ENCODE measurements around the gene CDK5RAP1. TPM values are rescaled to one million over a fixed set of nuclear protein-coding genes. Genes with fewer than 3 reads are reported as not detected.

The CDK5RAP1 gene
- total and polyA plus RNA-seq, 2 donors (not counting 3 experiments of a cell fraction or from before 2014, with no cell fraction given): 30.8 to 36.5 TPM

DNA sequence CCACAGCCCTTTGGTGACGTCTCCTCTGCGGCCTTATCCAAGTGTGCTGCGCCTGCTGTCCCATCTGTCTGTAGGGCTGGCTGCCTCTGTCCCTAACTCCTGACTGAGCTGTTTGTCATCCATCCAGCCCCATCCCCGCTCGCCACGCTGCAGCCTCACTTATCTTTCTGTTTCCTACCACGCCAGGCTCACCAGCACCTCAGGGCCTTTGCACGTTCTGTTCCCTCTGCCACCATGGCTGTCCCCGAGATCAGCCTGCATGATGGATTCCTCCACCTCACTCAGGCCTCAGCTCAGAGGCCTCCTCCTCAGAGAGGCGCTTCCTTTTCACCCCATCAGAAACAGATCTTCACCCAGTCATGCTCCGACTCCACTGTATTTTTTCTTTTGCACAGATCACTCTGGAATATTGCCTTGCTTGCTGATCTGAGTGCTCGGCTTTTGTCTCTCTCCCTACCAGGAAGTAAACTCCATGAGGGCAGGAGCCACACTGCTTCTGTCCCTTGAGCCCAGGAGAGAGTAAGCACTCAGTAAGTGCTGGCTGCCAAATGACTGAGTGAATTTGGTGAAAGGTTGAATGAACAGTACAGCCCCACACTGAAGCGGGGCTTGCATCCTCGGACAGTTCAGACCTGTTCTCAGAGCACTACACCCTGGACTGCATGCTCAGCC lies 83.8 kb downstream of the CDK5RAP1 start:
- H2AFZ ChIP-seq (ENCODE audit: low read depth, low read length): no peak overlapping the region
- DNase-seq (ENCODE audit: low read depth, low spot score): no peak
- no peaks in the 10 kb centered on the region for H3K4me1 ChIP-seq (ENCODE audit: control insufficient read depth, extremely low read depth, insufficient read depth, low read length)
- dilution Hi-C loops (cut with MboI; ENCODE audit: extremely low pct_ligation_motif_present, low sequenced_read_pairs) (no loop called here), intact Hi-C loops (cut with micrococcal nuclease) (no loop called here)
- ChIA-PET POLR2A (no interaction called here), CTCF (no interaction called here)
- FAIRE-seq: no peak
- no peak overlapping the region for H3K27ac ChIP-seq (ENCODE audit: insufficient read depth, low read depth, low read length)
- peaks cover 3 to 5% of the 10 kb centered on the region in 2 experiments for H3K27me3 ChIP-seq (ENCODE audit: control insufficient read depth in 2 of 2, insufficient read depth in 2 of 2, low read length in 2 of 2)
- no peaks in the 10 kb centered on the region for H3K36me3 ChIP-seq (ENCODE audit: control insufficient read depth in 2 of 2, extremely low read depth in 1 of 2, insufficient read depth in 2 of 2, low read length in 2 of 2)
- no TSS peak for BruUV-seq (replicated peaks)
- H3K9me1 ChIP-seq (replicated peaks; ENCODE audit: control insufficient read depth, extremely low read depth, insufficient read depth, low read length): no peaks in the 10 kb centered on the region
- H3K79me2 ChIP-seq (ENCODE audit: control insufficient read depth, insufficient read depth, low read length): no peaks in the 10 kb centered on the region
- no peaks in the 10 kb centered on the region for H3K9me3 ChIP-seq (replicated peaks; ENCODE audit: control insufficient read depth, insufficient read depth, low read length)
- H3K4me3 ChIP-seq (replicated peaks in 1 of 3; ENCODE audit: insufficient read depth in 1 of 3, low read depth in 1 of 3, low read length in 3 of 3): no peak overlapping the region
- no peak overlapping the region for H3K9ac ChIP-seq (replicated peaks; ENCODE audit: extremely low read depth, insufficient read depth, low read length)
- H3K4me2 ChIP-seq (ENCODE audit: insufficient read depth, low read length): no peak overlapping the region
- no peak for TF ChIP-seq MYC (IDR thresholded peaks at IDR 0.05; ENCODE audit: low read depth, low read length)
- TF ChIP-seq GATA2 (IDR thresholded peaks at IDR 0.05; ENCODE audit: insufficient read depth, insufficient read length, low read depth, low read length): no peak
- TF ChIP-seq JUN (IDR thresholded peaks at IDR 0.05; ENCODE audit: borderline replicate concordance, insufficient read depth, insufficient read length, low read depth): no peak
- no peak for TF ChIP-seq POLR2A (IDR thresholded peaks at IDR 0.05; ENCODE audit: low read depth, low read length)
- no peak for TF ChIP-seq POLR2AphosphoS5 (IDR thresholded peaks at IDR 0.05; ENCODE audit: insufficient read depth, low read depth, low read length)
- no peak for TF ChIP-seq EZH2 (IDR thresholded peaks at IDR 0.05; ENCODE audit: borderline replicate concordance, low read depth, low read length, severe bottlenecking)
- TF ChIP-seq FOS (IDR thresholded peaks at IDR 0.05; ENCODE audit: borderline replicate concordance, insufficient read depth, low read length): no peak
- TF ChIP-seq, protein P1, sequence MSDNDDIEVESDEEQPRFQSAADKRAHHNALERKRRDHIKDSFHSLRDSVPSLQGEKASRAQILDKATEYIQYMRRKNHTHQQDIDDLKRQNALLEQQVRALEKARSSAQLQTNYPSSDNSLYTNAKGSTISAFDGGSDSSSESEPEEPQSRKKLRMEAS (IDR thresholded peaks at IDR 0.05; ENCODE audit: insufficient read depth, insufficient read length): no peak
- TF ChIP-seq, protein P2, sequence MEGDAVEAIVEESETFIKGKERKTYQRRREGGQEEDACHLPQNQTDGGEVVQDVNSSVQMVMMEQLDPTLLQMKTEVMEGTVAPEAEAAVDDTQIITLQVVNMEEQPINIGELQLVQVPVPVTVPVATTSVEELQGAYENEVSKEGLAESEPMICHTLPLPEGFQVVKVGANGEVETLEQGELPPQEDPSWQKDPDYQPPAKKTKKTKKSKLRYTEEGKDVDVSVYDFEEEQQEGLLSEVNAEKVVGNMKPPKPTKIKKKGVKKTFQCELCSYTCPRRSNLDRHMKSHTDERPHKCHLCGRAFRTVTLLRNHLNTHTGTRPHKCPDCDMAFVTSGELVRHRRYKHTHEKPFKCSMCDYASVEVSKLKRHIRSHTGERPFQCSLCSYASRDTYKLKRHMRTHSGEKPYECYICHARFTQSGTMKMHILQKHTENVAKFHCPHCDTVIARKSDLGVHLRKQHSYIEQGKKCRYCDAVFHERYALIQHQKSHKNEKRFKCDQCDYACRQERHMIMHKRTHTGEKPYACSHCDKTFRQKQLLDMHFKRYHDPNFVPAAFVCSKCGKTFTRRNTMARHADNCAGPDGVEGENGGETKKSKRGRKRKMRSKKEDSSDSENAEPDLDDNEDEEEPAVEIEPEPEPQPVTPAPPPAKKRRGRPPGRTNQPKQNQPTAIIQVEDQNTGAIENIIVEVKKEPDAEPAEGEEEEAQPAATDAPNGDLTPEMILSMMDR (IDR thresholded peaks at IDR 0.05; ENCODE audit: extremely low read depth in 1 of 2, insufficient read depth in 1 of 2, low read depth in 1 of 2, low read length in 2 of 2): no peak
- H4K20me1 ChIP-seq (replicated peaks; ENCODE audit: control insufficient read depth, extremely low read depth, insufficient read depth, low read length): no peaks in the 10 kb centered on the region

Measured in endothelial cell of umbilical vein (primary cell).